Right renal pelvis (tissue), 4 donors: Measurements from ENCODE around the gene AP1G1. TPM values are rescaled to one million over a fixed set of nuclear protein-coding genes. Genes with fewer than 3 reads are reported as not detected.
"Not testable (repeated sequence)": the region's sequence is repeated elsewhere in the genome, so short reads cannot be mapped to it uniquely, and the experiment has no call there.

Source experiments
- DNase-seq, 4 donors: peaks; one replicate each; pipeline ENCODE4 v3.0.0-alpha.2; 2013; ENCODE audit warnings: low read depth in 4 of 4, low spot score in 3 of 4, missing footprints in 1 of 4
- polyA plus RNA-seq, 4 donors: library from polyadenylated mRNA; unstranded; fragments of 120-200 nt; gene quantifications; one replicate each; pipeline ENCODE4 v1.2.1, GENCODE V29; 2013; ENCODE audit not compliant: insufficient read length in 4 of 4

AP1G1 gene
- polyA plus RNA-seq, 4 donors, result 81.4 to 91.8 (median 87.7) TPM

- no peak for DNase-seq
Observed at GRCh38 chr16:71811261-71811803, 2.7 kb upstream of the AP1G1 start.

- not testable (repeated sequence) for DNase-seq
Observed at GRCh38 chr16:71810155-71810530, 1.5 kb upstream of the AP1G1 start.

- DNase-seq, result no peak
Observed at GRCh38 chr16:71807905-71808592, 585 bp downstream of the AP1G1 start.

GRCh38 chr16:71803305-71803690, 5.3 kb downstream of the AP1G1 start:
- DNase-seq, result no peak

- no peak for DNase-seq
Observed at GRCh38 chr16:71796501-71797097, 12.0 kb downstream of the AP1G1 start.

GRCh38 chr16:71794943-71795342, 13.7 kb downstream of the AP1G1 start:
- DNase-seq, result no peak

- no peak for DNase-seq
Observed at GRCh38 chr16:71794018-71794417, 14.6 kb downstream of the AP1G1 start.

- DNase-seq, result no peak
Observed at GRCh38 chr16:71792176-71792575, 16.5 kb downstream of the AP1G1 start.

GRCh38 chr16:71790329-71790728, 18.3 kb downstream of the AP1G1 start:
- DNase-seq, result not testable (repeated sequence)

- DNase-seq, result no peak
Observed at GRCh38 chr16:71789136-71789535, 19.5 kb downstream of the AP1G1 start.

GRCh38 chr16:71788578-71788977, 20.1 kb downstream of the AP1G1 start:
- no peak for DNase-seq

- DNase-seq, result not testable (repeated sequence)
Observed at GRCh38 chr16:71785143-71785542, 23.5 kb downstream of the AP1G1 start.

GRCh38 chr16:71784093-71784492, 24.5 kb downstream of the AP1G1 start:
- DNase-seq, result no peak

- no peak for DNase-seq
Observed at GRCh38 chr16:71781741-71782140, 26.9 kb downstream of the AP1G1 start.

- no peak for DNase-seq
Observed at GRCh38 chr16:71780521-71781089, 28.0 kb downstream of the AP1G1 start.

- no peak for DNase-seq
Observed at GRCh38 chr16:71778780-71779179, 29.9 kb downstream of the AP1G1 start.

GRCh38 chr16:71777329-71777728, 31.3 kb downstream of the AP1G1 start:
- no peak for DNase-seq

- no peak for DNase-seq
Observed at GRCh38 chr16:71775949-71776348, 32.7 kb downstream of the AP1G1 start.

- no peak for DNase-seq
Observed at GRCh38 chr16:71771571-71771970, 37.1 kb downstream of the AP1G1 start.

- DNase-seq, result no peak
Observed at GRCh38 chr16:71769222-71769621, 39.4 kb downstream of the AP1G1 start.

GRCh38 chr16:71767060-71767900, 41.4 kb downstream of the AP1G1 start:
- DNase-seq, result no peak
